ENCODE measurements around the gene PTCHD4. TPM values are rescaled to one million over a fixed set of nuclear protein-coding genes. Genes with fewer than 3 reads are reported as not detected.

PTCHD4 gene
- total and polyA plus RNA-seq, 4 donors, result 0.68 to 11.7 (median 2.6) TPM

- no peak overlapping the region for H3K4me3 ChIP-seq (ENCODE audit: low read depth, low read length)
- no peak for DNase-seq (ENCODE audit: low read depth in 4 of 6, low spot score in 6 of 6)
- no peaks in the 10 kb centered on the region for H3K36me3 ChIP-seq (ENCODE audit: control insufficient read depth, insufficient read depth, low read length)
- no peaks in the 10 kb centered on the region for H3K4me1 ChIP-seq (ENCODE audit: control insufficient read depth, insufficient read depth, low read length)
- H3K9me3 ChIP-seq (ENCODE audit: control insufficient read depth, insufficient read depth, low read length), result no peaks in the 10 kb centered on the region
- no peak overlapping the region for H3K27ac ChIP-seq (ENCODE audit: low read depth, low read length)
- no peaks in the 10 kb centered on the region for H3K27me3 ChIP-seq (ENCODE audit: control insufficient read depth, insufficient read depth, low read length)
Measured at GRCh38 chr6:48084201-48084600, 26.8 kb downstream of the PTCHD4 start.

GRCh38 chr6:48080227-48081009 lies 30.6 kb downstream of the PTCHD4 start:
- Histone ChIP-seq H3K9me3 (ENCODE audit: control insufficient read depth, insufficient read depth, low read length) (peaks cover 1% of the 10 kb centered on the region), H3K4me3 (ENCODE audit: low read depth, low read length) (no peak overlapping the region), H3K27me3 (ENCODE audit: control insufficient read depth, insufficient read depth, low read length) (no peaks in the 10 kb centered on the region), H3K4me1 (ENCODE audit: control insufficient read depth, insufficient read depth, low read length) (no peaks in the 10 kb centered on the region), H3K27ac (ENCODE audit: low read depth, low read length) (no peak overlapping the region), H3K36me3 (ENCODE audit: control insufficient read depth, insufficient read depth, low read length) (no peaks in the 10 kb centered on the region)
- WGBS (ENCODE audit: insufficient coverage), result 67% methylated on average over 1 of the region's 4 CpGs
- DNase-seq (ENCODE audit: low read depth in 4 of 6, low spot score in 6 of 6), result no peak

- H3K4me3 ChIP-seq (ENCODE audit: low read depth, low read length), result no peak overlapping the region
- DNase-seq (ENCODE audit: low read depth in 4 of 6, low spot score in 6 of 6), result no peak
- no peak overlapping the region for H3K27ac ChIP-seq (ENCODE audit: low read depth, low read length)
- peaks cover 1% of the 10 kb centered on the region for H3K9me3 ChIP-seq (ENCODE audit: control insufficient read depth, insufficient read depth, low read length)
- H3K27me3 ChIP-seq (ENCODE audit: control insufficient read depth, insufficient read depth, low read length), result no peaks in the 10 kb centered on the region
- peaks cover 6% of the 10 kb centered on the region for H3K4me1 ChIP-seq (ENCODE audit: control insufficient read depth, insufficient read depth, low read length)
- H3K36me3 ChIP-seq (ENCODE audit: control insufficient read depth, insufficient read depth, low read length), result no peaks in the 10 kb centered on the region
Measured at GRCh38 chr6:48078120-48078519, 32.9 kb downstream of the PTCHD4 start.

- no peak overlapping the region for H3K27ac ChIP-seq (ENCODE audit: low read depth, low read length)
- peaks cover 1% of the 10 kb centered on the region for H3K9me3 ChIP-seq (ENCODE audit: control insufficient read depth, insufficient read depth, low read length)
- H3K4me1 ChIP-seq (ENCODE audit: control insufficient read depth, insufficient read depth, low read length), result peaks cover 6% of the 10 kb centered on the region
- no peaks in the 10 kb centered on the region for H3K27me3 ChIP-seq (ENCODE audit: control insufficient read depth, insufficient read depth, low read length)
- no peak for DNase-seq (ENCODE audit: low read depth in 4 of 6, low spot score in 6 of 6)
- no peak overlapping the region for H3K4me3 ChIP-seq (ENCODE audit: low read depth, low read length)
- H3K36me3 ChIP-seq (ENCODE audit: control insufficient read depth, insufficient read depth, low read length), result no peaks in the 10 kb centered on the region
Measured at GRCh38 chr6:48075181-48075580, 35.8 kb downstream of the PTCHD4 start.

- DNase-seq (ENCODE audit: low read depth in 4 of 6, low spot score in 6 of 6), result peak in 2 of 6 donors; percentile 67 to 70
- Histone ChIP-seq H3K27ac (ENCODE audit: low read depth, low read length) (no peak overlapping the region), H3K27me3 (ENCODE audit: control insufficient read depth, insufficient read depth, low read length) (no peaks in the 10 kb centered on the region), H3K36me3 (ENCODE audit: control insufficient read depth, insufficient read depth, low read length) (no peaks in the 10 kb centered on the region), H3K4me1 (ENCODE audit: control insufficient read depth, insufficient read depth, low read length) (peaks cover 10% of the 10 kb centered on the region), H3K4me3 (ENCODE audit: low read depth, low read length) (no peak overlapping the region), H3K9me3 (ENCODE audit: control insufficient read depth, insufficient read depth, low read length) (peaks cover 1% of the 10 kb centered on the region)
- 51% methylated on average over 4 of the region's 8 CpGs for WGBS (ENCODE audit: insufficient coverage)
Measured at GRCh38 chr6:48073976-48074767, 36.8 kb downstream of the PTCHD4 start.

GRCh38 chr6:48071833-48072232 lies 39.2 kb downstream of the PTCHD4 start:
- no peak overlapping the region for H3K27ac ChIP-seq (ENCODE audit: low read depth, low read length)
- no CpG with 5 or more reads among the region's 3 CpGs for WGBS (ENCODE audit: insufficient coverage)

GRCh38 chr6:48069280-48069679 lies 41.7 kb downstream of the PTCHD4 start:
- H3K27ac ChIP-seq (ENCODE audit: low read depth, low read length), result no peak overlapping the region
- WGBS (ENCODE audit: insufficient coverage), result 0% methylated on average over 5 of the region's 11 CpGs
- DNase-seq (ENCODE audit: low read depth in 4 of 6, low spot score in 6 of 6), result peak in 2 of 6 donors; percentile 52 to 79

More at GRCh38 chr6:48071833-48072232, 39.2 kb downstream of the PTCHD4 start:
- DNase-seq (ENCODE audit: low read depth in 4 of 6, low spot score in 6 of 6), result no peak
- H3K36me3 ChIP-seq (ENCODE audit: control insufficient read depth, insufficient read depth, low read length), result no peaks in the 10 kb centered on the region
- no peak overlapping the region for H3K4me3 ChIP-seq (ENCODE audit: low read depth, low read length)
- H3K4me1 ChIP-seq (ENCODE audit: control insufficient read depth, insufficient read depth, low read length), result peaks cover 15% of the 10 kb centered on the region
- peaks cover 5% of the 10 kb centered on the region for H3K27me3 ChIP-seq (ENCODE audit: control insufficient read depth, insufficient read depth, low read length)
- no peaks in the 10 kb centered on the region for H3K9me3 ChIP-seq (ENCODE audit: control insufficient read depth, insufficient read depth, low read length)

GRCh38 chr6:48068278-48069251 lies 42.4 kb downstream of the PTCHD4 start:
- no peak overlapping the region for H3K27ac ChIP-seq (ENCODE audit: low read depth, low read length)
- H3K4me3 ChIP-seq (ENCODE audit: low read depth, low read length), result peak overlapping the region; percentile 42
- under 1% methylated on average over 52 of the region's 64 CpGs for WGBS (ENCODE audit: insufficient coverage)
- no peaks in the 10 kb centered on the region for H3K36me3 ChIP-seq (ENCODE audit: control insufficient read depth, insufficient read depth, low read length)
- peak in 2 of 6 donors; percentile 54 to 80 for DNase-seq (ENCODE audit: low read depth in 4 of 6, low spot score in 6 of 6)
- H3K4me1 ChIP-seq (ENCODE audit: control insufficient read depth, insufficient read depth, low read length), result peaks cover 9% of the 10 kb centered on the region
- no peaks in the 10 kb centered on the region for H3K9me3 ChIP-seq (ENCODE audit: control insufficient read depth, insufficient read depth, low read length)
- peaks cover 5% of the 10 kb centered on the region for H3K27me3 ChIP-seq (ENCODE audit: control insufficient read depth, insufficient read depth, low read length)

More at GRCh38 chr6:48069280-48069679, 41.7 kb downstream of the PTCHD4 start:
- H3K4me3 ChIP-seq (ENCODE audit: low read depth, low read length), result no peak overlapping the region
- H3K9me3 ChIP-seq (ENCODE audit: control insufficient read depth, insufficient read depth, low read length), result no peaks in the 10 kb centered on the region
- H3K27me3 ChIP-seq (ENCODE audit: control insufficient read depth, insufficient read depth, low read length), result peaks cover 5% of the 10 kb centered on the region
- no peaks in the 10 kb centered on the region for H3K36me3 ChIP-seq (ENCODE audit: control insufficient read depth, insufficient read depth, low read length)
- H3K4me1 ChIP-seq (ENCODE audit: control insufficient read depth, insufficient read depth, low read length), result peaks cover 14% of the 10 kb centered on the region

- Histone ChIP-seq H3K36me3 (ENCODE audit: control insufficient read depth, insufficient read depth, low read length) (no peaks in the 10 kb centered on the region), H3K4me1 (ENCODE audit: control insufficient read depth, insufficient read depth, low read length) (peaks cover 9% of the 10 kb centered on the region), H3K9me3 (ENCODE audit: control insufficient read depth, insufficient read depth, low read length) (no peaks in the 10 kb centered on the region), H3K27me3 (ENCODE audit: control insufficient read depth, insufficient read depth, low read length) (peaks cover 5% of the 10 kb centered on the region), H3K27ac (ENCODE audit: low read depth, low read length) (no peak overlapping the region), H3K4me3 (ENCODE audit: low read depth, low read length) (peak overlapping the region; percentile 42)
- DNase-seq (ENCODE audit: low read depth in 4 of 6, low spot score in 6 of 6), result peak in 2 of 6 donors; percentile 9 to 71
- 20% methylated on average over 2 of the region's 4 CpGs for WGBS (ENCODE audit: insufficient coverage)
Measured at GRCh38 chr6:48067886-48068277, 43.1 kb downstream of the PTCHD4 start.
